BE2C (cell line): ENCODE measurements around the gene RNF213.

Experiments used
- DNase-seq: peaks from one replicate; pipeline ENCODE4 v3.0.0-alpha.2; 2020
- H3K27me3 ChIP-seq: fragments of 250-450 bp; sonication (Bioruptor Pico); 2 replicates; pipeline ENCODE4 v1.5.1; 2020; ENCODE audit warnings: mild to moderate bottlenecking
- H3K36me3 ChIP-seq: fragments of 250-450 bp; sonication (Bioruptor Pico); 2 replicates; pipeline ENCODE4 v1.5.1; 2020; ENCODE audit warnings: mild to moderate bottlenecking
- H3K4me1 ChIP-seq: fragments of 250-450 bp; sonication (Bioruptor Pico); 2 replicates; pipeline ENCODE4 v1.5.1; 2020
- H3K4me3 ChIP-seq: 2 replicates; pipeline ENCODE4 v1.5.1; 2011; ENCODE audit warnings: low read depth, low read length
- H3K9me3 ChIP-seq: fragments of 250-450 bp; sonication (Bioruptor Pico); 2 replicates; pipeline ENCODE4 v1.5.1; 2020
- CTCF ChIP-seq: IDR thresholded peaks from 2 replicates; pipeline ENCODE4 v1.5.1; 2012; ENCODE audit warnings: mild to moderate bottlenecking, low read depth, low read length

The RNF213 gene

GRCh38 chr17:80362428-80363119 lies 101.9 kb downstream of the RNF213 start:
- Histone ChIP-seq H3K36me3 (peaks cover 5% of the 10 kb centered on the region), H3K4me1 (no peaks in the 10 kb centered on the region), H3K9me3 (no peaks in the 10 kb centered on the region), H3K4me3 (no peak overlapping the region), H3K27me3 (no peaks in the 10 kb centered on the region)
- no peak for DNase-seq
- no peak for TF ChIP-seq CTCF

GRCh38 chr17:80363120-80363515 lies 102.5 kb downstream of the RNF213 start:
- no peak for TF ChIP-seq CTCF
- Histone ChIP-seq H3K9me3 (no peaks in the 10 kb centered on the region), H3K36me3 (peaks cover 5% of the 10 kb centered on the region), H3K4me3 (no peak overlapping the region), H3K27me3 (no peaks in the 10 kb centered on the region), H3K4me1 (no peaks in the 10 kb centered on the region)
- DNase-seq: no peak

- peaks cover 5% of the 10 kb centered on the region; the same call in 1 of the 2 replicates for H3K36me3 ChIP-seq
- H3K4me1 ChIP-seq: no peaks in the 10 kb centered on the region
- TF ChIP-seq CTCF: no peak
- no peak overlapping the region for H3K4me3 ChIP-seq
- DNase-seq: no peak
- no peaks in the 10 kb centered on the region for H3K27me3 ChIP-seq
- no peaks in the 10 kb centered on the region for H3K9me3 ChIP-seq
Observed at GRCh38 chr17:80363518-80364090, 103.0 kb downstream of the RNF213 start.

GRCh38 chr17:80364091-80364691 lies 103.5 kb downstream of the RNF213 start:
- Histone ChIP-seq H3K9me3 (no peaks in the 10 kb centered on the region), H3K4me3 (no peak overlapping the region), H3K4me1 (no peaks in the 10 kb centered on the region), H3K36me3 (peaks cover 5% of the 10 kb centered on the region; the same call in 1 of the 2 replicates), H3K27me3 (no peaks in the 10 kb centered on the region)
- DNase-seq: peak; percentile 67
- TF ChIP-seq CTCF: peak; percentile 73

GRCh38 chr17:80365001-80365965 lies 104.6 kb downstream of the RNF213 start:
- H3K36me3 ChIP-seq: peaks cover 5% of the 10 kb centered on the region; the same call in 1 of the 2 replicates
- H3K4me1 ChIP-seq: no peaks in the 10 kb centered on the region
- TF ChIP-seq CTCF: no peak
- H3K27me3 ChIP-seq: no peaks in the 10 kb centered on the region
- no peak for DNase-seq
- no peaks in the 10 kb centered on the region for H3K9me3 ChIP-seq
- no peak overlapping the region for H3K4me3 ChIP-seq
